ENCODE data around the gene HERPUD2.
"Not testable (repeated sequence)": the region's sequence is repeated elsewhere in the genome, so short reads cannot be mapped to it uniquely, and the experiment has no call there.

HERPUD2 gene

GRCh38 chr7:35690614-35691013 lies 4.3 kb downstream of the HERPUD2 start:
- H3K27me3 ChIP-seq (ENCODE audit: insufficient read depth, low read length); H3K4me3 ChIP-seq (ENCODE audit: low read length); H3K9me3 ChIP-seq (ENCODE audit: low read length); H2AFZ ChIP-seq (ENCODE audit: low read depth, low read length): not testable (repeated sequence)
- peaks cover 23% of the 10 kb centered on the region for H3K36me3 ChIP-seq (ENCODE audit: insufficient read depth, low read length)
- peaks cover 29% of the 10 kb centered on the region for H3K4me1 ChIP-seq (ENCODE audit: insufficient read depth, low read length)

GRCh38 chr7:35685781-35686180 lies 9.2 kb downstream of the HERPUD2 start:
- peaks cover 5% of the 10 kb centered on the region for H3K9me3 ChIP-seq (ENCODE audit: low read length)
- H2AFZ ChIP-seq (ENCODE audit: low read depth, low read length) = no peak overlapping the region
- H3K4me1 ChIP-seq (ENCODE audit: insufficient read depth, low read length) = no peaks in the 10 kb centered on the region
- H3K27me3 ChIP-seq (ENCODE audit: insufficient read depth, low read length) = no peaks in the 10 kb centered on the region
- H3K36me3 ChIP-seq (ENCODE audit: insufficient read depth, low read length) = peaks cover 18% of the 10 kb centered on the region
- no peak overlapping the region for H3K4me3 ChIP-seq (ENCODE audit: low read length)

- H3K27me3 ChIP-seq (ENCODE audit: insufficient read depth, low read length) = no peaks in the 10 kb centered on the region
These were observed 13.5 kb downstream of the HERPUD2 start for GRCh38 chr7:35681231-35682029.

DNA sequence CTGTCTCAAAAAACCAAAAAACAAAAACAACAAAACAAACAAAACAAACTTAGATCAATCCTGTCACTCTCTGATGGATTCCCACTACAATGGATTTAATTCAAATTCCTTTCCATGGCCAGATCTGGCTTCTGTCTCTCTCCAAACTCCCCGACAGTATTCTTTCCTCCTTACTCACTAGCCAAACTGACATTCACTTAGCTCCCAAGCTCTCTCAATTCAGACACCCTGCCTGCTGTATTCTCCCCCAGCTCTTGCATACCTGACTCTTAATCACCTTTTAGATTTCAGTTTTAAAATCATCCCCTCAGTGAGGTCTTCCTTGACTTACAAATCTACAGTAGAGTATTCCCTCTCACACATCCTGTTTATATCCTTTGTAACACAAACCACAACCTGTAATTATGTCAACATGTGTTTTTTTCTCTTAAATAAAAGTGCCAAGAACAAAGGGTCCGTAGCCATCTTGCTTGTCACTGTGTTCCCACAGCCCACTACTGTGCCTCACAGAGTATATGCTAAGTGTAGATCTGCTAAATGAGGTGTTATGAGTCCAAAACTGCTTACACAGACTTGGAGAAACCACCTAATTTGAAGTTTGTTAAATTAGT lies 14.4 kb downstream of the HERPUD2 start:
- no peaks in the 10 kb centered on the region for H3K4me1 ChIP-seq (ENCODE audit: insufficient read depth, low read length)
- peaks cover 5% of the 10 kb centered on the region for H3K9me3 ChIP-seq (ENCODE audit: low read length)
- no peak overlapping the region for H2AFZ ChIP-seq (ENCODE audit: low read depth, low read length)
- H3K36me3 ChIP-seq (ENCODE audit: insufficient read depth, low read length) = peaks cover 4% of the 10 kb centered on the region
- H3K4me3 ChIP-seq (ENCODE audit: low read length) = no peak overlapping the region
- H3K27me3 ChIP-seq (ENCODE audit: insufficient read depth, low read length) = no peaks in the 10 kb centered on the region

More at GRCh38 chr7:35681231-35682029, 13.5 kb downstream of the HERPUD2 start:
- H3K4me1 ChIP-seq (ENCODE audit: insufficient read depth, low read length) = no peaks in the 10 kb centered on the region
- H3K9me3 ChIP-seq (ENCODE audit: low read length) = peaks cover 5% of the 10 kb centered on the region
- H3K36me3 ChIP-seq (ENCODE audit: insufficient read depth, low read length) = peaks cover 6% of the 10 kb centered on the region
- no peak overlapping the region for H3K4me3 ChIP-seq (ENCODE audit: low read length)
- H2AFZ ChIP-seq (ENCODE audit: low read depth, low read length) = no peak overlapping the region

DNA sequence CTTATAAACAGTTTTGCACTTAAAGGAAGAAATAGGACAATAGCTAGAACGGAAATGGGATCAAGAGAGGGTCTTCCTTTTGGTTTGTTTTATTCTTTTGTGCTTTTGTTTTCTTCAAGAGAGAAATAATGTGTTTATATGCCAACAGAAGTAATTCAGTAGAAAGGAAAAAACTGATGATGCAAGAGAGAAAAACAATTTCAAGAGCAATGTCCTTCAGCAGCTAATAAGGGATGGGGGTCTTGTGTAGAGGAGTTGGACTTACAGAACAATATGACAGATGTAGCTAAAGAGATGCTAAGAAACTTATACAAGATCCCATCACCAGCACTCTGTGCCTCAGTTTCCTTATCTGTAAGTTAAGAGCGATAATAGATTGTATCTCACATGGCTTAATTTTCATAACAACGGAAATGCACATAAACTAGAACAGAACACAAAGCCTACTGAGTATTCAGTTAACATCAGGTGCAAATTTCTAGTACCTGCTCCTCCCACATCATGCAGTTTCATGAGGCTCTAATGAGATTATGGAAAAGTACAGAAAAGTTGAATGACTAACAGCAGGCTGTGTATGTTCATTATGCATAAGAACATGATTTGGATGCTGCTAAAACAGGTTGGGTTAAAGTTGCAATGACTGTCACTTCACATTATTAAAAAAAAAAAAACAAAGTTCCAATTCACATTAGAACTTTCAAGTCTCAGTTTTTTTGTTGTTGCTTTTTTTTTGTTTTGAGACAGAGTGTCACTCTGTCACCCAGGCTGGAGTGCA lies 17.2 kb downstream of the HERPUD2 start:
- no peaks in the 10 kb centered on the region for H3K27me3 ChIP-seq (ENCODE audit: insufficient read depth, low read length)
- peaks cover 3% of the 10 kb centered on the region for H3K36me3 ChIP-seq (ENCODE audit: insufficient read depth, low read length)
- H3K4me3 ChIP-seq (ENCODE audit: low read length) = no peak overlapping the region
- H3K9me3 ChIP-seq (ENCODE audit: low read length) = no peaks in the 10 kb centered on the region
- no peak overlapping the region for H2AFZ ChIP-seq (ENCODE audit: low read depth, low read length)
- no peaks in the 10 kb centered on the region for H3K4me1 ChIP-seq (ENCODE audit: insufficient read depth, low read length)

- no peaks in the 10 kb centered on the region for H3K27me3 ChIP-seq (ENCODE audit: insufficient read depth, low read length)
- no peaks in the 10 kb centered on the region for H3K9me3 ChIP-seq (ENCODE audit: low read length)
- H3K4me1 ChIP-seq (ENCODE audit: insufficient read depth, low read length) = peaks cover 4% of the 10 kb centered on the region
- H3K36me3 ChIP-seq (ENCODE audit: insufficient read depth, low read length) = peaks cover 5% of the 10 kb centered on the region
- H3K4me3 ChIP-seq (ENCODE audit: low read length) = no peak overlapping the region
- no peak overlapping the region for H2AFZ ChIP-seq (ENCODE audit: low read depth, low read length)
These were observed 18.7 kb downstream of the HERPUD2 start for GRCh38 chr7:35676211-35676610.

DNA sequence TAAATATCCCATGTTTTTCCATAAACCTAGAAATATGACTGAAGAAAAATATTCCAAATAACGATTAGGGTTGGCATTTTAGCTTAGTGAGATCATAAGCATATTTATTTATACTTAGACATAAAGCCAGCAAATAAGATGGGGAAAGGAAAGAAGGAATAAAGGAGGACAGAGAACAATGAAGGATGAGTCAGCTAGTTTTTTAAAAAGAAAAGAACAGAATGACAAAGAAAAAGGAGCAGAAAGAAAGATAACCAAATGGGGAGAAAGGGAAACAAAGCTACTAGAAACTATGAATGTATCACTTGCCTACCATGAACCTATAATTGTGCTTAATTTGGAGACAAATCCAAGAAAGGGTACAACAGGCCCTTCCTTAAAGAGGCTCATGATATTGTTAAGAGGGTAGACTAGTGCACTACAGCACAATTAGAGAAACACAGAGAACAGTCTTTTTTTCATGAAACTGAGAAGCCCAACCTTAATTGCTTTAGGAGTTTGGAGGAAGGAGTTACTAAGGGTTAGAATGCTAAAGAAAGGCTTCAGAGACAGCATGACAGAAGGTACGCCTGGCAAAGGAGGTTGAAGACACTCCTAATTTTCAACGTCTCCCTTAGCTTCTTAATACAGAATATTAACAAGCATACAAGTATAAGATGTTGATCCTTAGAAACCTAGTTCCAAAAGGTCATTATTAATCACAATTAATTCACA lies 23.9 kb downstream of the HERPUD2 start:
- Histone ChIP-seq H3K27me3 (ENCODE audit: insufficient read depth, low read length) (no peaks in the 10 kb centered on the region), H3K9me3 (ENCODE audit: low read length) (peaks cover 11% of the 10 kb centered on the region), H2AFZ (ENCODE audit: low read depth, low read length) (no peak overlapping the region), H3K36me3 (ENCODE audit: insufficient read depth, low read length) (peaks cover 27% of the 10 kb centered on the region), H3K4me3 (ENCODE audit: low read length) (no peak overlapping the region), H3K4me1 (ENCODE audit: insufficient read depth, low read length) (peaks cover 8% of the 10 kb centered on the region)

- not testable (repeated sequence) for H3K4me3 ChIP-seq (ENCODE audit: low read length); H2AFZ ChIP-seq (ENCODE audit: low read depth, low read length); H3K9me3 ChIP-seq (ENCODE audit: low read length); H3K4me1 ChIP-seq (ENCODE audit: insufficient read depth, low read length); H3K27me3 ChIP-seq (ENCODE audit: insufficient read depth, low read length)
- H3K36me3 ChIP-seq (ENCODE audit: insufficient read depth, low read length) = peaks cover 19% of the 10 kb centered on the region
These were observed 34.5 kb downstream of the HERPUD2 start for GRCh38 chr7:35660411-35660810.

DNA sequence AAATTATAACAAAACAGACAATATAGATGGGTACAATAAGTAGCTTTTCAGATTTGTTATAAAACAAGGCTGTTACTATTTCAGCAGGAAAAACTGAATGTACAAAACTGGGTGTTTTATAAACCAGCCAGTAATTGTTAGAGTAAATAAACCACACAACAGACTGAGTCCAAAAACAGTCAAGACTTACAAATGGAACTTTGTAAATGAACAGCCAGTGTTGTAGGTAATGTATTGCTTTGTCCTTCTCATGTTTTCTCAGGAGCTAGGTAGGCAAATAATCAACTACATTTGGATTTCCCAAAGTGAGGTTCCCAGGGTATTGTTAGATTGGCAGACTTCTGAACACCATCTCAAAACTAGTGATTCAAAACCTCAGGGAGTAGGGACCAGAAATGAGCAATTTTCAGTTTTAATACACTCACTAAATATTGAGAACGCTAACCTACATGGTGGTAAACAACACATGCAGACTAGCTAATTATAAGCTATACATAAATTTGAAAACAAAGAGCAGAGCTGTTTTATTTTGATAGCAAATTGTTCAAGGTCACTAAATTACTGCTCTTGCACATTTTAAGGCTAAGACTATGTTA lies 36.2 kb downstream of the HERPUD2 start:
- no peaks in the 10 kb centered on the region for H3K4me1 ChIP-seq (ENCODE audit: insufficient read depth, low read length)
- peaks cover 9% of the 10 kb centered on the region for H3K36me3 ChIP-seq (ENCODE audit: insufficient read depth, low read length)
- H2AFZ ChIP-seq (ENCODE audit: low read depth, low read length) = no peak overlapping the region
- peaks cover 3% of the 10 kb centered on the region for H3K9me3 ChIP-seq (ENCODE audit: low read length)
- no peak overlapping the region for H3K4me3 ChIP-seq (ENCODE audit: low read length)
- H3K27me3 ChIP-seq (ENCODE audit: insufficient read depth, low read length) = no peaks in the 10 kb centered on the region

DNA sequence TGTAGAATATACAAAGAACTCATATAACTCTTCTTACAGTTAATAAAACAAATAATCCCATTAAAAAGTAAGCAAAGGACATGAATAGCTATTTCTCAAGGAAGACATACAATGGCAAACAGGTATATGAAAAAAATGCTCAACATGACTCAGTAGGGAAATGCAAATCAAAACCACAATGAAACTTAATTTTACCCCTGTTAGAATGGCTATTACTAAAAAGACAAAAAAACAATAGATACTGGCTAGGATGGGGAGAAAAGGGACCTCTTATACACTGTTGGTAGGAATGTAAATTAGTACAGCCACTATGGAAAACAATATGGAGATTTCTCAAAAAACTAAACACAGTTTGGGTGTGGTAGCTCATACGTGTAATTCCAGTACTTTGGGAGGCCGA lies 37.8 kb downstream of the HERPUD2 start:
- Histone ChIP-seq H3K36me3 (ENCODE audit: insufficient read depth, low read length) (peaks cover 9% of the 10 kb centered on the region), H3K4me1 (ENCODE audit: insufficient read depth, low read length) (no peaks in the 10 kb centered on the region), H3K9me3 (ENCODE audit: low read length) (peaks cover 5% of the 10 kb centered on the region), H3K4me3 (ENCODE audit: low read length) (no peak overlapping the region), H3K27me3 (ENCODE audit: insufficient read depth, low read length) (no peaks in the 10 kb centered on the region), H2AFZ (ENCODE audit: low read depth, low read length) (no peak overlapping the region)

DNA sequence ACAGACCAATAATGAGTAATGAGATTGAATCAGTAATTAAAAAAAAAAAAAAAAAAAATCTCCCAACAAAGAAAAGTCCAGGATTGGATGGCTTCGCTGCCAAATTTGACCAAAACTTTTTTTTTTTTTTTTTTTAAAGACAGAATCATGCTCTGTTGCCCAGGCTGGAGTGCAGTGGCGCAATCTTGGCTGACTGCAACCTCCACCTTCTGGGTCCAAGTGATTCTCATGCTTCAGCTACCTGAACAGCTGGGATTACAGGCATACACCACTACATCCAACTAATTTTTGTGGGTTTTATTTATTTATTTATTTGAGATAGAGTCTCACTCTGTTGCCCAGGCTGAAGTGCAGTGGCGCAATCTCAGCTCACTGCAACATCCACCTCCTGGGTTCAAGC lies 40.4 kb downstream of the HERPUD2 start:
- H3K4me3 ChIP-seq (ENCODE audit: low read length); H3K4me1 ChIP-seq (ENCODE audit: insufficient read depth, low read length); H3K36me3 ChIP-seq (ENCODE audit: insufficient read depth, low read length); H2AFZ ChIP-seq (ENCODE audit: low read depth, low read length); H3K27me3 ChIP-seq (ENCODE audit: insufficient read depth, low read length): not testable (repeated sequence)
- peaks cover 15% of the 10 kb centered on the region for H3K9me3 ChIP-seq (ENCODE audit: low read length)

- Histone ChIP-seq H3K4me3 (ENCODE audit: low read length) (no peak overlapping the region), H3K9me3 (ENCODE audit: low read length) (peaks cover 15% of the 10 kb centered on the region), H3K4me1 (ENCODE audit: insufficient read depth, low read length) (peaks cover 15% of the 10 kb centered on the region), H3K36me3 (ENCODE audit: insufficient read depth, low read length) (peaks cover 2% of the 10 kb centered on the region), H3K27me3 (ENCODE audit: insufficient read depth, low read length) (no peaks in the 10 kb centered on the region), H2AFZ (ENCODE audit: low read depth, low read length) (no peak overlapping the region)
These were observed 42.8 kb downstream of the HERPUD2 start for GRCh38 chr7:35652124-35652523.
